Measurements from ENCODE around the gene CHMP1B. TPM values are rescaled to one million over a fixed set of nuclear protein-coding genes. Genes with fewer than 3 reads are reported as not detected.
"Not testable (repeated sequence)": the region's sequence is repeated elsewhere in the genome, so short reads cannot be mapped to it uniquely, and the experiment has no call there.

The CHMP1B gene
- total RNA-seq, 1 donor from 2014 or later, result 50.3 TPM

- no peak for DNase-seq (ENCODE audit: extremely low spot score, unreplicated experiment)
- no peaks in the 10 kb centered on the region for H3K9me3 Mint-ChIP-seq (ENCODE audit: unreplicated experiment)
- no peak overlapping the region for H3K4me3 Mint-ChIP-seq (ENCODE audit: unreplicated experiment)
- no peaks in the 10 kb centered on the region for H3K27me3 Mint-ChIP-seq (ENCODE audit: unreplicated experiment)
- TF ChIP-seq CTCF (IDR thresholded peaks at IDR 0.05), result no peak
- H3K36me3 Mint-ChIP-seq (ENCODE audit: unreplicated experiment), result peaks cover 31% of the 10 kb centered on the region
- no peak overlapping the region for H3K27ac Mint-ChIP-seq (ENCODE audit: unreplicated experiment)
- H3K4me1 Mint-ChIP-seq (ENCODE audit: unreplicated experiment), result no peaks in the 10 kb centered on the region
These were observed 37.5 kb downstream of the CHMP1B start for GRCh38 chr18:11888726-11889125.

GRCh38 chr18:11889284-11889683 is 38.1 kb downstream of the CHMP1B start:
- no peak for TF ChIP-seq CTCF (IDR thresholded peaks at IDR 0.05)
- Mint-ChIP-seq H3K4me3 (ENCODE audit: unreplicated experiment) (no peak overlapping the region), H3K4me1 (ENCODE audit: unreplicated experiment) (no peaks in the 10 kb centered on the region), H3K27me3 (ENCODE audit: unreplicated experiment) (no peaks in the 10 kb centered on the region), H3K27ac (ENCODE audit: unreplicated experiment) (no peak overlapping the region), H3K36me3 (ENCODE audit: unreplicated experiment) (peaks cover 29% of the 10 kb centered on the region), H3K9me3 (ENCODE audit: unreplicated experiment) (no peaks in the 10 kb centered on the region)
- no peak for DNase-seq (ENCODE audit: extremely low spot score, unreplicated experiment)

- no peak for TF ChIP-seq CTCF (IDR thresholded peaks at IDR 0.05)
These were observed 40.5 kb downstream of the CHMP1B start for GRCh38 chr18:11891737-11892136.

GRCh38 chr18:11892438-11892837 is 41.2 kb downstream of the CHMP1B start:
- H3K4me1 Mint-ChIP-seq (ENCODE audit: unreplicated experiment); H3K9me3 Mint-ChIP-seq (ENCODE audit: unreplicated experiment); DNase-seq (ENCODE audit: extremely low spot score, unreplicated experiment); H3K27ac Mint-ChIP-seq (ENCODE audit: unreplicated experiment); H3K4me3 Mint-ChIP-seq (ENCODE audit: unreplicated experiment); H3K27me3 Mint-ChIP-seq (ENCODE audit: unreplicated experiment): not testable (repeated sequence)
- peaks cover 35% of the 10 kb centered on the region for H3K36me3 Mint-ChIP-seq (ENCODE audit: unreplicated experiment)

More at GRCh38 chr18:11891737-11892136, 40.5 kb downstream of the CHMP1B start:
- DNase-seq (ENCODE audit: extremely low spot score, unreplicated experiment), result no peak
- Mint-ChIP-seq H3K36me3 (ENCODE audit: unreplicated experiment) (peaks cover 32% of the 10 kb centered on the region), H3K27ac (ENCODE audit: unreplicated experiment) (no peak overlapping the region), H3K4me1 (ENCODE audit: unreplicated experiment) (no peaks in the 10 kb centered on the region), H3K27me3 (ENCODE audit: unreplicated experiment) (no peaks in the 10 kb centered on the region), H3K9me3 (ENCODE audit: unreplicated experiment) (no peaks in the 10 kb centered on the region), H3K4me3 (ENCODE audit: unreplicated experiment) (no peak overlapping the region)

- Mint-ChIP-seq H3K27me3 (ENCODE audit: unreplicated experiment) (no peaks in the 10 kb centered on the region), H3K9me3 (ENCODE audit: unreplicated experiment) (no peaks in the 10 kb centered on the region), H3K27ac (ENCODE audit: unreplicated experiment) (no peak overlapping the region), H3K4me3 (ENCODE audit: unreplicated experiment) (no peak overlapping the region), H3K4me1 (ENCODE audit: unreplicated experiment) (no peaks in the 10 kb centered on the region), H3K36me3 (ENCODE audit: unreplicated experiment) (peaks cover 41% of the 10 kb centered on the region)
- DNase-seq (ENCODE audit: extremely low spot score, unreplicated experiment), result no peak
- TF ChIP-seq CTCF (IDR thresholded peaks at IDR 0.05), result no peak
These were observed 46.6 kb downstream of the CHMP1B start for GRCh38 chr18:11897781-11898180.

GRCh38 chr18:11899063-11899462 is 47.9 kb downstream of the CHMP1B start:
- peaks cover 41% of the 10 kb centered on the region for H3K36me3 Mint-ChIP-seq (ENCODE audit: unreplicated experiment)
- H3K4me3 Mint-ChIP-seq (ENCODE audit: unreplicated experiment), result no peak overlapping the region
- no peaks in the 10 kb centered on the region for H3K9me3 Mint-ChIP-seq (ENCODE audit: unreplicated experiment)
- DNase-seq (ENCODE audit: extremely low spot score, unreplicated experiment), result no peak
- H3K27me3 Mint-ChIP-seq (ENCODE audit: unreplicated experiment), result no peaks in the 10 kb centered on the region
- H3K4me1 Mint-ChIP-seq (ENCODE audit: unreplicated experiment), result no peaks in the 10 kb centered on the region
- no peak overlapping the region for H3K27ac Mint-ChIP-seq (ENCODE audit: unreplicated experiment)
- no peak for TF ChIP-seq CTCF (IDR thresholded peaks at IDR 0.05)

All from osteocyte (in vitro differentiated cells).